Activated B cell treated with CpG ODN at 0.5 μM for 24 hours (primary cell): ENCODE data around the gene ZNF593. TPM values are rescaled to one million over a fixed set of nuclear protein-coding genes. Genes with fewer than 3 reads are reported as not detected.

ENCODE experiments used
- ATAC-seq: fragments of 200-7000 bp; cut with Tn5 transposase; one replicate; pipeline ENCODE4 v1.10.0; 2021; ENCODE audit warnings: low read depth, mild to moderate bottlenecking, moderate library complexity
- CTCF ChIA-PET: fragments of 350-600 bp; sonication (Branson Sonifier 250); formaldehyde crosslinking; loops from one replicate; lab custom pipeline; 2021; ENCODE audit warnings: antibody characterized with exemption; lab: Charles Lee
- POLR2A ChIA-PET: fragments of 350-600 bp; sonication (Branson Sonifier 250); formaldehyde crosslinking; loops from one replicate; lab custom pipeline; 2021; ENCODE audit warnings: antibody characterized with exemption; lab: Charles Lee
- DNase-seq: peaks from one replicate; pipeline ENCODE4 v3.0.0; 2022
- H3K27ac Mint-ChIP-seq: one replicate; pipeline ENCODE4 v1.8.0; 2020; ENCODE audit warnings: mixed read lengths
- H3K27me3 Mint-ChIP-seq: one replicate; pipeline ENCODE4 v1.8.0; 2021; ENCODE audit warnings: mixed read lengths
- H3K36me3 Mint-ChIP-seq: one replicate; pipeline ENCODE4 v1.8.0; 2021; ENCODE audit warnings: low read depth, mixed read lengths
- H3K4me1 Mint-ChIP-seq: one replicate; pipeline ENCODE4 v1.8.0; 2021; ENCODE audit warnings: mixed read lengths
- H3K4me3 Mint-ChIP-seq: one replicate; pipeline ENCODE4 v1.8.0; 2020; ENCODE audit warnings: mild to moderate bottlenecking, mixed read lengths
- H3K9me3 Mint-ChIP-seq: one replicate; pipeline ENCODE4 v1.8.0; 2020; ENCODE audit warnings: mixed read lengths
- CTCF ChIP-seq: fragments of 200-600 bp; IDR thresholded peaks from one replicate; pipeline ENCODE4 v1.8.0; 2022; ENCODE audit warnings: antibody characterized with exemption, mild to moderate bottlenecking
- intact Hi-C: fragments of 100-400 bp; cut with micrococcal nuclease; formaldehyde crosslinking; loops from one replicate; pipeline ENCODE4 v1.15.1; 2024
- total RNA-seq: library from RNA; stranded (reverse); gene quantifications from 2 replicates; pipeline ENCODE4 v1.2.3, GENCODE V29; 2022

The ZNF593 gene
- total RNA-seq, 1 donor from 2014 or later: 36.0 TPM

DNA sequence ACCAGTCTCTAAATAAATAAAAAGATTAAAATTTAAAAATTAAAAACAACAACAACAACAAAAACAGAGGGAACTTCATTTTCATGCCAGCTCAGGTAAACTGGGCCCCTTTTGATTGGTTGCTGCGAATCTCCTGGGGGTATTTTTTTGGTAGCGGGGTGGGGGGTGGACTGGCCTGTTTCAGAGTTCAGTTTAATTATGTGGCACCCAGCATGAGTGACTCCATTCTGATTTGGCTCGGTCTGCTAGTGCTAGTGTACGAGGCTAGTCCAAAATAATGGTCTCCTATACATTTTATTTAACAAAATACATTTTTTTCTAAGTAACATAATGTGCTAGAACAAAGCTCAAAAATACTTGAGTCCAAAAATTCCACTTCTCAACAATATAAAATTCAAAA, 39.9 kb upstream of the ZNF593 start:
- ChIA-PET CTCF (interaction anchor here (1.0 kb wide), 1 partner anchor 14 kb away, joined by 3 read pairs; no protein-coding TSS in a partner anchor), POLR2A (interaction anchor here (0.6 kb wide), 1 partner anchor 1905 kb away, joined by 3 read pairs; no protein-coding TSS in a partner anchor)
- Mint-ChIP-seq H3K36me3 (peaks cover 2% of the 10 kb centered on the region), H3K4me1 (peaks cover 18% of the 10 kb centered on the region), H3K27me3 (peaks cover 7% of the 10 kb centered on the region), H3K4me3 (no peak overlapping the region), H3K27ac (no peak overlapping the region), H3K9me3 (no peaks in the 10 kb centered on the region)
- intact Hi-C loops: no loop called here
- ATAC-seq (no peak), DNase-seq (no peak)
- no peak for TF ChIP-seq CTCF

DNA sequence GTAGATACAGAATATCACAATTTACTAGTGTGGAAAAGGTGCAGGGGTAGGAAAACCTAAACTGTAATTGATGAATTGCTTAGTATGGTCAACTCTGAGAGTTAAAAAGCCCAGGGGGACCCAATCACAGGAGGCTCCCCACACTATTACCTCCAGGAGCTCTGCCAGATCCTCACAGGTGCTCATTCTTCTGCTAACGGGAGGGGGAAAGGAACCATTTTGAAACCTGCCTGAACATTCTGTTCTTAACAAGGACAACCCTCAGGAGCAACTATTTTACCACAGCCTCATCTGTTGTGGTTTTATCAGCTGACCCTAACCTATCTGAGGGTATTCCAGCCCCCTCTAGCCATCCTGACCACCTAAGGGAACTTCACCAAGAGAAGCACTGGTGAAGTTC, 39.0 kb upstream of the ZNF593 start:
- DNase-seq: no peak
- Mint-ChIP-seq H3K9me3 (no peaks in the 10 kb centered on the region), H3K4me1 (peaks cover 18% of the 10 kb centered on the region), H3K4me3 (no peak overlapping the region), H3K27ac (no peak overlapping the region), H3K27me3 (peaks cover 7% of the 10 kb centered on the region), H3K36me3 (peaks cover 2% of the 10 kb centered on the region)
- intact Hi-C loops: no loop called here
- TF ChIP-seq CTCF: no peak
- CTCF ChIA-PET: no interaction called here
- no peak for ATAC-seq
- POLR2A ChIA-PET: no interaction called here

DNA sequence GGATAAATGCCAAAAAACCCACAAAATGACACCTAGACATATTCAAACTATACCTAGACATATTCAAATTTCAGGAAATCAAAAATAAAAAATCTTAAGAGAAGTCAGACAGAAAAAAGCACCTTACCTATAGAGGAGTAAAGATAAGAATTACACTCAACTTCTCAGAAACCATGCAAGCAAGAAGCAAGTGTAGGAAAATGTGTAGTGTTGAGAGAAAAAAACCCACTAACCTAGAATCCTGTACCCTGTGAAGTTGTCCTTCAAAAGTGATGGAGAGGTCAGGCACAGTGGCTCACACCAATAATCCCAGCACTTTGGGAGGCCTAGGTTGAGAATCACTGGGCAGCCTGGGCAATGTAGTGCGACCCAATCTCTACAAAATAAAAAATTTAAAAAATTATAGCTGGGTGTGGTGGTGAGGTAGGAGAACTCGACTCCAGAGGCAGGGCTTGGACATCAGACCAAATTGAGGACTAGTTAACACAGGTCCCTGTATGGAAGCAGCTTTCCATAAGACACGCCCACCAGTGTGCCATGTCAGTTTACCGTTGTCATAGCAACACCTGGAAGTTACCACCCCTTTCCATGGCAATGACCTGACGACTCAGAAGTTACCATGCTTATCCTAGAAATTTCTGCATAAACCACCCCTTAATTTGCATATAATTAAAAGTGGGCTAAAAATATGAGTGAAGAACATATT, 37.4 kb upstream of the ZNF593 start:
- intact Hi-C loops: no loop called here
- no peak for TF ChIP-seq CTCF
- Mint-ChIP-seq H3K4me1 (peaks cover 9% of the 10 kb centered on the region), H3K36me3 (peaks cover 2% of the 10 kb centered on the region), H3K9me3 (no peaks in the 10 kb centered on the region), H3K27ac (no peak overlapping the region), H3K4me3 (no peak overlapping the region), H3K27me3 (peaks cover 7% of the 10 kb centered on the region)
- POLR2A ChIA-PET: no interaction called here
- CTCF ChIA-PET: interaction anchor here (1.2 kb wide), 1 partner anchor 13 kb away, joined by 3 read pairs; no protein-coding TSS in a partner anchor
- ATAC-seq (no peak), DNase-seq (no peak)

DNA sequence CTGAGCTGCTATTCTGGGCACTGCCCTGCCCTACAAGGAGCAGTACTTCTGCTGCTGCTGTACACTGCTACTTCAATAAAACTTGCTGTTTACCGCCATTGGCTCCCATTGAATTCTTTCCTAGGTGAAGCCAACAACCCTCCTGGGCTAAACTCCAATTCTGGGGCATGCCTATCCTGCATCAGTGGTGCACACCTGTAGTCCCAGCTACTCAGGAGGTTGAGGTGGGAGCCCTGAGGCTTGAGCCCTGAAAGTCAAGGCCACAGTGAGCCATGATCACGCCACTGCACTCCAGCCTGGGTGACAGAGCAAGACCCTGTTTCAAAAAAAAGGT, 36.9 kb upstream of the ZNF593 start:
- Mint-ChIP-seq H3K27me3 (peaks cover 7% of the 10 kb centered on the region), H3K4me3 (no peak overlapping the region), H3K27ac (no peak overlapping the region), H3K9me3 (no peaks in the 10 kb centered on the region), H3K4me1 (peaks cover 4% of the 10 kb centered on the region), H3K36me3 (peaks cover 2% of the 10 kb centered on the region)
- POLR2A ChIA-PET: no interaction called here
- no peak for ATAC-seq
- CTCF ChIA-PET: interaction anchor here (1.2 kb wide), 1 partner anchor 12 kb away, joined by 3 read pairs; no protein-coding TSS in a partner anchor
- intact Hi-C loops: no loop called here
- DNase-seq: no peak
- no peak for TF ChIP-seq CTCF

GRCh38 chr1:26134466-26134865, 35.2 kb upstream of the ZNF593 start:
- POLR2A ChIA-PET: no interaction called here
- Mint-ChIP-seq H3K27ac (no peak overlapping the region), H3K36me3 (peaks cover 2% of the 10 kb centered on the region), H3K27me3 (peaks cover 3% of the 10 kb centered on the region), H3K4me1 (no peaks in the 10 kb centered on the region), H3K9me3 (no peaks in the 10 kb centered on the region), H3K4me3 (no peak overlapping the region)
- no peak for TF ChIP-seq CTCF
- DNase-seq: no peak
- CTCF ChIA-PET: no interaction called here
- no peak for ATAC-seq
- intact Hi-C loops: no loop called here
